ENCODE data around the gene PCDHB9.
"Not testable (repeated sequence)": the region's sequence is repeated elsewhere in the genome, so short reads cannot be mapped to it uniquely, and the experiment has no call there.

GRCh38 chr5:141157901-141158300 is 29.1 kb upstream of the PCDHB9 start:
- TF ChIP-seq EZH2phosphoT487 (IDR thresholded peaks at IDR 0.05; ENCODE audit: low read depth, severe bottlenecking, unreplicated experiment); EZH2 (IDR thresholded peaks at IDR 0.05; ENCODE audit: borderline replicate concordance): not testable (repeated sequence)
- TF ChIP-seq, protein P1, sequence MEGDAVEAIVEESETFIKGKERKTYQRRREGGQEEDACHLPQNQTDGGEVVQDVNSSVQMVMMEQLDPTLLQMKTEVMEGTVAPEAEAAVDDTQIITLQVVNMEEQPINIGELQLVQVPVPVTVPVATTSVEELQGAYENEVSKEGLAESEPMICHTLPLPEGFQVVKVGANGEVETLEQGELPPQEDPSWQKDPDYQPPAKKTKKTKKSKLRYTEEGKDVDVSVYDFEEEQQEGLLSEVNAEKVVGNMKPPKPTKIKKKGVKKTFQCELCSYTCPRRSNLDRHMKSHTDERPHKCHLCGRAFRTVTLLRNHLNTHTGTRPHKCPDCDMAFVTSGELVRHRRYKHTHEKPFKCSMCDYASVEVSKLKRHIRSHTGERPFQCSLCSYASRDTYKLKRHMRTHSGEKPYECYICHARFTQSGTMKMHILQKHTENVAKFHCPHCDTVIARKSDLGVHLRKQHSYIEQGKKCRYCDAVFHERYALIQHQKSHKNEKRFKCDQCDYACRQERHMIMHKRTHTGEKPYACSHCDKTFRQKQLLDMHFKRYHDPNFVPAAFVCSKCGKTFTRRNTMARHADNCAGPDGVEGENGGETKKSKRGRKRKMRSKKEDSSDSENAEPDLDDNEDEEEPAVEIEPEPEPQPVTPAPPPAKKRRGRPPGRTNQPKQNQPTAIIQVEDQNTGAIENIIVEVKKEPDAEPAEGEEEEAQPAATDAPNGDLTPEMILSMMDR (IDR thresholded peaks at IDR 0.05; ENCODE audit: poor library complexity) = not testable (repeated sequence)
